Neural cell (in vitro differentiated cells): ENCODE measurements around the gene PDIA6. TPM values are rescaled to one million over a fixed set of nuclear protein-coding genes. Genes with fewer than 3 reads are reported as not detected.
"Not testable (repeated sequence)": the region's sequence is repeated elsewhere in the genome, so short reads cannot be mapped to it uniquely, and the experiment has no call there.

Experiments
- H2AFZ ChIP-seq: fragments of 200-600, 300-800 bp; sonication (generic), shearing (Covaris generic); 2 replicates; pipeline ENCODE4 v1.6.0; 2014; ENCODE audit warnings: low read depth, mild to moderate bottlenecking, antibody characterized with exemption, low read length, moderate library complexity
- H3F3A ChIP-seq: fragments of 200-600 bp; shearing (Covaris generic); 2 replicates; pipeline ENCODE4 v1.6.1; 2016; ENCODE audit warnings: mild to moderate bottlenecking, moderate library complexity, mixed read lengths, antibody characterized with exemption, low read length; ENCODE audit not compliant: insufficient read depth, poor library complexity, severe bottlenecking
- H3K27ac ChIP-seq: fragments of 200-600, 300-800 bp; sonication (generic), shearing (Covaris generic); 2 replicates; pipeline ENCODE4 v1.5.1; 2014; ENCODE audit warnings: mild to moderate bottlenecking, low read length, moderate library complexity
- H3K27me3 ChIP-seq: fragments of 300-800, 200-600 bp; sonication (generic), shearing (Covaris generic); 2 replicates; pipeline ENCODE4 v1.6.0; 2014; ENCODE audit warnings: mild to moderate bottlenecking, low read depth, low read length, moderate library complexity; ENCODE audit not compliant: insufficient read depth
- H3K36me3 ChIP-seq: fragments of 300-800, 200-600 bp; sonication (generic), shearing (Covaris generic); 2 replicates; pipeline ENCODE4 v1.5.1; 2014; ENCODE audit warnings: mild to moderate bottlenecking, antibody characterized with exemption, low read length, moderate library complexity; ENCODE audit not compliant: insufficient read depth
- H3K4me2 ChIP-seq: fragments of 300-800, 200-600 bp; sonication (generic), shearing (Covaris generic); 2 replicates; pipeline ENCODE4 v1.6.0; 2014; ENCODE audit warnings: mild to moderate bottlenecking, low read length
- H3K4me3 ChIP-seq: fragments of 300-800, 200-600 bp; sonication (generic), shearing (Covaris generic); 2 replicates; pipeline ENCODE4 v1.5.1; 2014; ENCODE audit warnings: mild to moderate bottlenecking, low read length, moderate library complexity
- H3K79me2 ChIP-seq: fragments of 200-600 bp; shearing (Covaris generic); replicated peaks from 2 replicates; pipeline ENCODE4 v1.6.0; 2014; ENCODE audit warnings: mild to moderate bottlenecking, low read length, moderate library complexity; ENCODE audit not compliant: insufficient read depth
- H3K9ac ChIP-seq: fragments of 300-800, 200-600 bp; sonication (generic), shearing (Covaris generic); 2 replicates; pipeline ENCODE4 v1.6.1; 2016; ENCODE audit warnings: mild to moderate bottlenecking, low read length, mixed read lengths
- H3K9me2 ChIP-seq: fragments of 200-600 bp; shearing (Covaris generic); 2 replicates; pipeline ENCODE4 v1.6.1; 2016; ENCODE audit warnings: mild to moderate bottlenecking, low read length, mixed read lengths; ENCODE audit not compliant: insufficient read depth
- H3K9me3 ChIP-seq: fragments of 200-600, 300-800 bp; sonication (generic), shearing (Covaris generic); 2 replicates; pipeline ENCODE4 v1.6.1; 2016; ENCODE audit warnings: mild to moderate bottlenecking, mixed run types, low read length, moderate library complexity, mixed read lengths
- H4K20me1 ChIP-seq: fragments of 200-600 bp; shearing (Covaris generic); 2 replicates; pipeline ENCODE4 v1.6.1; 2016; ENCODE audit warnings: mild to moderate bottlenecking, mixed run types; ENCODE audit not compliant: insufficient read depth
- EP300 ChIP-seq: fragments of 450-650 bp; conservative IDR thresholded peaks from 2 replicates; pipeline ENCODE4 v1.6.1; 2014; ENCODE audit warnings: antibody characterized with exemption, mild to moderate bottlenecking, moderate library complexity; ENCODE audit not compliant: poor library complexity, severe bottlenecking
- EZH2 ChIP-seq: fragments of 200-600, 300-800 bp; shearing (Covaris generic), sonication (generic); IDR thresholded peaks from 2 replicates; pipeline ENCODE4 v1.6.1; 2014; ENCODE audit warnings: antibody characterized with exemption, low read length, borderline replicate concordance, mild to moderate bottlenecking; ENCODE audit not compliant: insufficient read depth, poor library complexity, severe bottlenecking
- MXI1 ChIP-seq: fragments of 450-650 bp; conservative IDR thresholded peaks from 2 replicates; pipeline ENCODE4 v1.6.1; 2014; ENCODE audit warnings: antibody characterized with exemption, mild to moderate bottlenecking; ENCODE audit not compliant: poor library complexity, severe bottlenecking
- POLR2AphosphoS5 ChIP-seq: IDR thresholded peaks from 2 replicates; pipeline ENCODE4 v1.6.1; 2012
- RAD21 ChIP-seq: fragments of 450-650 bp; conservative IDR thresholded peaks from 2 replicates; pipeline ENCODE4 v1.6.1; 2014; ENCODE audit warnings: antibody characterized with exemption, mild to moderate bottlenecking, moderate library complexity
- SMC3 ChIP-seq: fragments of 450-650 bp; conservative IDR thresholded peaks from 2 replicates; pipeline ENCODE4 v1.6.1; 2014; ENCODE audit warnings: antibody characterized with exemption, mild to moderate bottlenecking, moderate library complexity; ENCODE audit not compliant: poor library complexity
- TAF1 ChIP-seq: IDR thresholded peaks from 2 replicates; pipeline ENCODE4 v1.6.1; 2012; ENCODE audit warnings: low read depth
- polyA plus RNA-seq: library from polyadenylated mRNA; depleted of rRNA; stranded (reverse); fragments of >200 nt; gene quantifications from 2 replicates; pipeline ENCODE4 v1.2.3, GENCODE V29; 2014
- TF ChIP-seq, protein P1 (sequence below): fragments of 450-650 bp; IDR thresholded peaks from 2 replicates; pipeline ENCODE4 v1.5.1; 2014; ENCODE audit warnings: antibody characterized with exemption, mild to moderate bottlenecking, moderate library complexity; ENCODE audit not compliant: poor library complexity, severe bottlenecking
- TF ChIP-seq, protein P2 (sequence below): IDR thresholded peaks from 2 replicates; pipeline ENCODE4 v1.6.1; 2012; ENCODE audit warnings: borderline replicate concordance

PDIA6 gene
- polyA plus RNA-seq, 1 donor from 2014 or later: 124 TPM

DNA sequence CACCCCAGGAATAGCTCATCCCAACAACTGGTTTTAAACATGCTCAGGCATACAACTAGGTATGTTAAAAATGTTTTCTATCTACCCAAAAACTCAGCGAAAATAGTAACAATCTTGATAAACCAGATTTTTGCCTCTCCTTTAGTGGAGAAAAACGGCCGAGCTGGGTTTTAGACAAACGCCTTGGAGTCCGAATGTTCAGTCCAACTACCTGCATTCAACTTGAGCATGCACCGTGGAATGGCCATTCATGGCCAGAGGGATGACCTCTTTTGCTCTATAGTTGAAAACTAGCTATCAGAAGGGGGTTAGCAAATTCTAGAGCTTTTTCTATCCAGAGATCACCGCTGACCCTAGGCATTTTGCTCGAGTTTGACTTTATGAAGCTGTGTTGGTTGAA, 30.8 kb downstream of the PDIA6 start (continued):
- TF ChIP-seq, protein P1, sequence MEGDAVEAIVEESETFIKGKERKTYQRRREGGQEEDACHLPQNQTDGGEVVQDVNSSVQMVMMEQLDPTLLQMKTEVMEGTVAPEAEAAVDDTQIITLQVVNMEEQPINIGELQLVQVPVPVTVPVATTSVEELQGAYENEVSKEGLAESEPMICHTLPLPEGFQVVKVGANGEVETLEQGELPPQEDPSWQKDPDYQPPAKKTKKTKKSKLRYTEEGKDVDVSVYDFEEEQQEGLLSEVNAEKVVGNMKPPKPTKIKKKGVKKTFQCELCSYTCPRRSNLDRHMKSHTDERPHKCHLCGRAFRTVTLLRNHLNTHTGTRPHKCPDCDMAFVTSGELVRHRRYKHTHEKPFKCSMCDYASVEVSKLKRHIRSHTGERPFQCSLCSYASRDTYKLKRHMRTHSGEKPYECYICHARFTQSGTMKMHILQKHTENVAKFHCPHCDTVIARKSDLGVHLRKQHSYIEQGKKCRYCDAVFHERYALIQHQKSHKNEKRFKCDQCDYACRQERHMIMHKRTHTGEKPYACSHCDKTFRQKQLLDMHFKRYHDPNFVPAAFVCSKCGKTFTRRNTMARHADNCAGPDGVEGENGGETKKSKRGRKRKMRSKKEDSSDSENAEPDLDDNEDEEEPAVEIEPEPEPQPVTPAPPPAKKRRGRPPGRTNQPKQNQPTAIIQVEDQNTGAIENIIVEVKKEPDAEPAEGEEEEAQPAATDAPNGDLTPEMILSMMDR: no peak

- not testable (repeated sequence) for H4K20me1 ChIP-seq, H3K4me3 ChIP-seq, H3K9ac ChIP-seq, H3K79me2 ChIP-seq, H3K9me2 ChIP-seq, H3K27me3 ChIP-seq, H2AFZ ChIP-seq, H3F3A ChIP-seq, H3K27ac ChIP-seq, H3K4me2 ChIP-seq, H3K36me3 ChIP-seq, H3K9me3 ChIP-seq
Observed at GRCh38 chr2:10780821-10781220, 31.8 kb downstream of the PDIA6 start.

GRCh38 chr2:10780491-10780820, 32.1 kb downstream of the PDIA6 start:
- Histone ChIP-seq H3K4me2 (no peak overlapping the region), H3K36me3 (no peaks in the 10 kb centered on the region), H3K27ac (no peak overlapping the region), H3K79me2 (no peaks in the 10 kb centered on the region), H3K9ac (no peak overlapping the region), H3K27me3 (no peaks in the 10 kb centered on the region), H2AFZ (no peak overlapping the region), H4K20me1 (no peaks in the 10 kb centered on the region), H3K4me3 (no peak overlapping the region), H3F3A (no peaks in the 10 kb centered on the region), H3K9me3 (no peaks in the 10 kb centered on the region), H3K9me2 (no peaks in the 10 kb centered on the region)
- no peak for TF ChIP-seq POLR2AphosphoS5
- TF ChIP-seq EZH2: no peak
- no peak for TF ChIP-seq RAD21
- TF ChIP-seq SMC3: no peak
- TF ChIP-seq, protein P2, sequence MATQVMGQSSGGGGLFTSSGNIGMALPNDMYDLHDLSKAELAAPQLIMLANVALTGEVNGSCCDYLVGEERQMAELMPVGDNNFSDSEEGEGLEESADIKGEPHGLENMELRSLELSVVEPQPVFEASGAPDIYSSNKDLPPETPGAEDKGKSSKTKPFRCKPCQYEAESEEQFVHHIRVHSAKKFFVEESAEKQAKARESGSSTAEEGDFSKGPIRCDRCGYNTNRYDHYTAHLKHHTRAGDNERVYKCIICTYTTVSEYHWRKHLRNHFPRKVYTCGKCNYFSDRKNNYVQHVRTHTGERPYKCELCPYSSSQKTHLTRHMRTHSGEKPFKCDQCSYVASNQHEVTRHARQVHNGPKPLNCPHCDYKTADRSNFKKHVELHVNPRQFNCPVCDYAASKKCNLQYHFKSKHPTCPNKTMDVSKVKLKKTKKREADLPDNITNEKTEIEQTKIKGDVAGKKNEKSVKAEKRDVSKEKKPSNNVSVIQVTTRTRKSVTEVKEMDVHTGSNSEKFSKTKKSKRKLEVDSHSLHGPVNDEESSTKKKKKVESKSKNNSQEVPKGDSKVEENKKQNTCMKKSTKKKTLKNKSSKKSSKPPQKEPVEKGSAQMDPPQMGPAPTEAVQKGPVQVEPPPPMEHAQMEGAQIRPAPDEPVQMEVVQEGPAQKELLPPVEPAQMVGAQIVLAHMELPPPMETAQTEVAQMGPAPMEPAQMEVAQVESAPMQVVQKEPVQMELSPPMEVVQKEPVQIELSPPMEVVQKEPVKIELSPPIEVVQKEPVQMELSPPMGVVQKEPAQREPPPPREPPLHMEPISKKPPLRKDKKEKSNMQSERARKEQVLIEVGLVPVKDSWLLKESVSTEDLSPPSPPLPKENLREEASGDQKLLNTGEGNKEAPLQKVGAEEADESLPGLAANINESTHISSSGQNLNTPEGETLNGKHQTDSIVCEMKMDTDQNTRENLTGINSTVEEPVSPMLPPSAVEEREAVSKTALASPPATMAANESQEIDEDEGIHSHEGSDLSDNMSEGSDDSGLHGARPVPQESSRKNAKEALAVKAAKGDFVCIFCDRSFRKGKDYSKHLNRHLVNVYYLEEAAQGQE: no peak
- TF ChIP-seq TAF1: no peak
- TF ChIP-seq MXI1: no peak
- no peak for TF ChIP-seq EP300
- TF ChIP-seq, protein P1: no peak
